ENCODE data around the gene PTPRCAP. TPM values are rescaled to one million over a fixed set of nuclear protein-coding genes. Genes with fewer than 3 reads are reported as not detected.

Gene PTPRCAP
- total RNA-seq, 1 experiment from 2014 or later, result 0.20 TPM

DNA sequence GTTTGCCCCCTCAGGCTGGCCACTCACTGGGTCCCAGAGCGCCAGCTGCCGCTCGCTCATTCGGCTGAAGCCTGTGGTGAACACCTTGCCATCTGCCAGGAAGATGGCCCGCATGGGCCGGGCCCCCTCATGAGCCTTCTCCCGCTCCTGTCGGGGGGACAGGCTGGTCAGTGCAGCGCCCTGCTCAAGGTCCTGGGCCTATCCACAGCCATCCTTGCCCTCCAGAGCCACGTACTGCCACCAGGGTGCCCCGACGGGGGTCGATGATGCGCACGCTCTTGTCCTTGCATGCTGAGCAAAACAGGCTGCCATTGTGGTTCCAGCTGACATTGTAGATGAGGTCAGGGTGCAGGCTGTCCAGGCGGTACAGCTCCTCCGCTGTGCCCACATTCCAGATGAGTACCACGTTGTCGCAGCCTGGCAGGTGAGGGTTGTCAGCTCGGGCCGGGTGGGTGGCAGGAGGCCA lies 3.6 kb upstream of the PTPRCAP start:
- no peak for DNase-seq (ENCODE audit: low read depth)

DNA sequence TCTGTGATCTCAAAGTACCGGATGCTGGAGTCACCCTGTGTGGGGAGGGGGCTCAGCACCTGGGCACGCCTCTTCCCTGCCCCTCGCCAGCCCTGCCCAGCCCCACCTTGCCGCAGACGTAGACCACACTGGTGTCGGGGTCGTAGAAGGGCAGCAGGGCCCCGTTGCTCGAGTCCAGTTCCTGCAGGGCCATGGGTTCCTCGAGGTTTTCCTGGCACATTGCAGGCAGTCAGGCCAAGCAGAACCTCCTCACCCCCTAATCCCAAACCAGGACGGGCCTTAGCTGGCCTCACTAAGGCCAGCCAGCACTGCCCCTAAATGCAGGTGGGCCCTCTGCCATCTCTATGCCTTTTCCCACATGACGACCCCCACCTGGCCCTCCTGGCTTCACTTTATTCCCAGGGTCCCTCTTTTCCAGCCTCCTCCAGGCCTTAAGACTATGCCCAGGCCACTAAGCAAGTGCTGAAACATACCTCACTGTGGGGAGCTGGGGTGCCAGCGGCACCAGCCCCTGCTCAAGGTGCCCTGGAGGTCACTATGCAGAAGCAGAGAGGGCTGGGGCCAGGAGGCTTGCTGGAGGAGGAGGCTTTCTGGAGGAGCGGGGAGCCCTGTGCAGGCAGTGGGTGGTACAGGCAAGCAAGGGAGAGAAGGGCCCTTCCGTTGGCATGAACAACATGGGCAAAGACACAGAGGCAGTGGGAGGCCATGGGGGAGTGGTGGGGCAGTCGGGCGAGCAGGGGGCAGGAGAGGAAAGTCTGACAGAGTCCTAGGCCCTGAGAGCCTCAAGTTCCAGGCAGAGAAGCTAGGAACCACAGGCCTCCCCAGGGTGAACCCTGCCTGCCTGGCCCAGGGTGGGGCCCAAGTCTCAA lies 3.0 kb upstream of the PTPRCAP start:
- no peak for DNase-seq (ENCODE audit: low read depth)

- DNase-seq (ENCODE audit: low read depth), result peak; percentile 62
Observed at GRCh38 chr11:67439321-67440228, 2.1 kb upstream of the PTPRCAP start.

- DNase-seq (ENCODE audit: low read depth), result no peak
Observed at GRCh38 chr11:67438158-67438902, 848 bp upstream of the PTPRCAP start.

DNA sequence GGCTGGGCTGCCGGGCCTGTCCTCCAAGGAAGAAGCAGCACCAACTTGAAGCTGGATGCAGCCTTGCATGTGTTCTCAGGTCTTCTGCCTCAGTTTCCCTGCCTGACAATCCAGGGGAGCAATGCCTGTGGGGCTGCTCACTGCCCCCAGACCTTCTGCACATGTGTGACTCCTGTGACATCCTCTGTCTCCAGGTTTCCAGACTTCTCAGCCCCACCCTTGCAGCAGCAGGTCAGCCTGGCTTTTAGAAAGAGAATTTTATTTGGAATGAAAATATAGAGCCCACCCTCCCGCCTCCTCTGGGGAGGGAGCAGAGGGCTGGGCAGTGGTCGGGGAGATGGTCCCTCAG lies 301 bp upstream of the PTPRCAP start:
- no peak for DNase-seq (ENCODE audit: low read depth)

DNA sequence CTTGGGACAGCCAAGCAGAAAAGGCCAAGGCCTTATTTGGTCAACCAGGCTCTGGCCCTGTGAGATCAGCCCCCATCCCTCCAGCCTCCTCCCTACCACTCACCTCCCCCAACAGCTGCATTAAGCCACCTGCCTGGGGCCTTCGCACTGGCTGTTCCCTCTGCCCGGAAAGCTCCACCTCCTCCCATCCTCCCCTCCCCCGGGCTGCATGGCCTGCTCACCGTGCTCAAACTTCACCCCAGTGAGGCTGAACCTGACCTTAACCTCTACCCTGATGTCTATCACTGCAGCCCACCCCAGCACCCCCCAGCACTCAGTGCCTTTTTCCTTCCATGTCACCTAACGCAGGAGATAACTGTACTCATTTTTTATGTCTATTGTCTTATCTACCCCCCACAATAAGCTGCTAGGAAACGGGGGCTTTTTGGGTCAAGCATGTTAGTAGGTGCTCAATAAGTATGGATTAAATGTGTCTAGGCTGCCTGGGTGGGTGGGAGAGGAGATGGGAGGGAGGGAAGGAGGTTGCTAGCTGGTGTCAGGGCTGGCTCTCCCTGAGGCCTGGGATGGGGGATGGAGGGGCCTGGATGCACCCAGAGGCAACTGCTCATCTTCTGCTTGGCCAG lies 912 bp downstream of the PTPRCAP start:
- peak; percentile 32 for DNase-seq (ENCODE audit: low read depth)

DNA sequence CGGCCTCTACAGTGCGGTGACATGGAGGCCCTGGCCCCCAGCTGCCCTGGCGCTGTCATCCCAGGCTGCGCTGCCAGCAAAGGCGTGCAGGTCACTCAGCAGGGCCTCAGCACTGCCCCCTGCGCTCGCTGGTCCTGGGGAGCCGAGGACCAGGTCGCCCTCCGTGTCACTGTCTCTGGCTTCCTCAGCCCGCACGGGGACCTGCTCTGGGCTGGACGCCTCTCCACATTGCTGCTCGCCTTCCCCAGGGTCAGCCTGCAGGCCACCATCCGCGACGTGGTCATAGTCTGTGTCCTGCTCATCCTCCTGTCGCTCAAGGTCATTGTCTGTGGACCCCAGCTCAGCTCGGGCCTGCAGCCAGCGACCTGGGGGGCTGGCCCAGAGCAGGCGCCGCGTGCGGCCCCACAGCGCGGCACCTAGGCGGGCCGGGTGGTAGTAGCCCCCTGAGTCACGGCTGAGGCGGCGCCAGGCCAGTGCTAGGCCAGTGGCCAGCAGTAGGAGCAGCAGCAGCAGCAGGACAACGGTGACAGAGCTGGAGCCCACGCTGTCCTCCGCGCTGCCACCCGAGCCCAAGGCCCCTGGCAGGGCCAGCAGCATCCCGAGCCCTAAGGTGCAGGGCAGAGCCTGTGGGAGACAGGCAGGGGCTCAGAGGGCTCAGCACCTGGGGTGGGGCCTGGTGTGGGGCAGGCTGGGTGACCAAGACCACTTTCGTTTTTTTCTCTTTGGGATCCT lies 1.6 kb downstream of the PTPRCAP start:
- DNase-seq (ENCODE audit: low read depth), result no peak

- peak; percentile 30 for DNase-seq (ENCODE audit: low read depth)
Observed at GRCh38 chr11:67435031-67435726, 2.3 kb downstream of the PTPRCAP start.

GRCh38 chr11:67434395-67434881 lies 3.0 kb downstream of the PTPRCAP start:
- no peak for DNase-seq (ENCODE audit: low read depth)

GRCh38 chr11:67433536-67434394 lies 3.7 kb downstream of the PTPRCAP start:
- peak; percentile 33 for DNase-seq (ENCODE audit: low read depth)

- DNase-seq (ENCODE audit: low read depth), result no peak
Observed at GRCh38 chr11:67432655-67433349, 4.7 kb downstream of the PTPRCAP start.

DNA sequence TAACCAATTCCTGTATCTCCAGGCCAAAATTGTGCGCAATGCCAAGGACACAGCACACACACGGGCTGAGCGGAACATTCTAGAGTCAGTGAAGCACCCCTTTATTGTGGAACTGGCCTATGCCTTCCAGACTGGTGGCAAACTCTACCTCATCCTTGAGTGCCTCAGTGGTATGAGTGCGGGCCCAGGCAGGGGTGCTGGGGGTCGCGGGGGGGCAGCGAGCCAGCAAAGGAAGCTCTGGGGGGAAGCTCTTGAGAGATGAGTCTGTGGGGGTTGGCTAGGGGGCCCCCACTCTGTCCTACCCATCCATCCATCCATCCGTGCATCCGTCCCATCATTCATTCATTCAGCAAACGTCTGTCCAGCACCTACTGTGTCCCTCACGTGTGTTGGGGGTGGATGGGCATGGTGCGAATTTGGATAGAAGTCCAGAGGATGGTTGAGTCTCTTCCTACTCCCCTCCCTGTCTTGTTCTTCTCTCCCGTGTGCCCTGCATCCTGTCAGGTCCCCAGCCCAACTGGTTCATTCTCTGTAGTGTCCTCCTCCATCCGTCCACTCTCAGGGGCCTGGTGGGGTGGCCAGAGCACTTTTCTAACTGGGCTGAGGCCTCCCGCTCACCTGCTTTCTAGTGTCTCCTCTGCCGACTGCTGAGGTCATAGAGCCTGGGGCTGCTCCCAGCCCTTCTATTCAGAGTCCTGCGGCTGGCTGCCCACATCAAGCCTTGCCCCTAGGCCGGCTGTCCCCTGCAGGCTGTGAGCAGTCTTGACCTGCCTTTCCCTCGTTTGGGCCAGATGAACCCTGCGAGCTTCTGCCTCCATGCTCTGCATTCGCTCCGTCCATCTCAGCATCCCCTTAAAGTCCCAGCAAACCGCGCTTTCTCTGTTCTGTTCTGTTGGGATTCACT lies 5.9 kb downstream of the PTPRCAP start:
- no peak for DNase-seq (ENCODE audit: low read depth)

GRCh38 chr11:67429722-67430121 lies 7.8 kb downstream of the PTPRCAP start:
- DNase-seq (ENCODE audit: low read depth), result no peak

DNA sequence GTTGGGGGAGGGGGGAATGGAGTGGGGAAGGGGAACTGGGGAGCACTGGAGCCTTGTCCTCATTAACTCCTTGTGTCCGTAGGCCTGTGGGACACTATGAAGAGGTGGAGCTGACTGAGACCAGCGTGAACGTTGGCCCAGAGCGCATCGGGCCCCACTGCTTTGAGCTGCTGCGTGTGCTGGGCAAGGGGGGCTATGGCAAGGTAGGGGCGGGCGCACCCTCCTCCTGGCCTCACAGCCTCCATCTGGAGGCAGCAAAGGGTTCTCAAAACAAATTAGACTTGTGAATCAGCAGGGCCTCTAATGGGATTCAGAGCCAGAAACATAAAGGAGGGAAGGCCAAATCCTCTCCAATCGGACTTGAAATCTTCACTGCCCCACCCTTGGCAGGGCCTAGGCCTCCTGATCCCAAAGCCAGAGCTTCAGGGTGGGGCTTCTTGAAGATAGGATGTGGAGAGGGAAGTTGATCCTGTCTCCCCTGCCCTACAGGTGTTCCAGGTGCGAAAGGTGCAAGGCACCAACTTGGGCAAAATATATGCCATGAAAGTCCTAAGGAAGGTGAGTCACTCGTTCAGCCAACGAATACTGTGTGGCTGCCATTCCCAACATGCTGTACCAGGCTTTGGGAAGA lies 8.3 kb downstream of the PTPRCAP start:
- no peak for DNase-seq (ENCODE audit: low read depth)

- DNase-seq (ENCODE audit: low read depth), result peak; percentile 95
Observed at GRCh38 chr11:67428052-67429001, 9.2 kb downstream of the PTPRCAP start, which contains the start of gene RPS6KB2. Gene RPS6KB2 (plus strand): TSS chr11:67428494. CDS start chr11:67428546, 52 bp downstream.
